Measurements from ENCODE around the gene NLRC5.
"Not testable (repeated sequence)": the region's sequence is repeated elsewhere in the genome, so short reads cannot be mapped to it uniquely, and the experiment has no call there.

Gene NLRC5

GRCh38 chr16:56999409-57000270, 10.3 kb downstream of the NLRC5 start:
- DNase-seq (ENCODE audit: low spot score) = peak; percentile 49

- peak; percentile 57 for DNase-seq (ENCODE audit: low spot score)
These were observed 11.1 kb downstream of the NLRC5 start for GRCh38 chr16:57000271-57001025.

DNA sequence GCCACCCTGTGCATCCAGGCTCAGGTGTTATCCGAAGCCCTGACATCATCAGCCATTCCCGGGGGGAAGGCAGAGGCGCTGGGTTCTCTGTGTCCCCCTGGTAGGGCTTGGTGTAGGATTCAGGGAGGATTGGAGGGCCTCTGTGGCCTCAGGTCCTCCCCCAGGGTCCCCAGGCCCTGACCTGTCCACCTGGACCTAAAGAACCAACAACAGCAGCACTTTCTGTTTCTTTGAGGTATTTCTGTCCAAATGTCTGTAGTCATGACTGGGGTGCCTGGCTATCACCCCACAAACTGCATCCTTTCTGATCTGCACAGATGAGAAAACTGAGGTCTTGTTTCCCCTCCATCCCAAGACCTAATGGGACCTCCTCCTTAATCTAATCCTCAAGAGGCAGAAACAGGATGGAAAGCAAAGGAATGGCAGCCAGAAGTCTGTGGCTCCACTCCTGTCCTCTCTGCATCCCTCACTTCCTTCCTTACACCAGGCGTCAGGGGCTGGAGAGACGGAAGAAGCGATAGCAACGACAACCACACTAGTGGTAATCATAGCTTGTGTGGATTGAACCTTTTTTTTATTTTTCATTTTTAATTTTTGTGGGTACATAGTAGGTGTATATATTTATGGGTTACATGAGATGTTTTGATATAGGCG, 11.8 kb downstream of the NLRC5 start:
- DNase-seq (ENCODE audit: low spot score) = no peak

- DNase-seq (ENCODE audit: low spot score) = no peak
These were observed 14.4 kb downstream of the NLRC5 start for GRCh38 chr16:57003439-57004386.

DNA sequence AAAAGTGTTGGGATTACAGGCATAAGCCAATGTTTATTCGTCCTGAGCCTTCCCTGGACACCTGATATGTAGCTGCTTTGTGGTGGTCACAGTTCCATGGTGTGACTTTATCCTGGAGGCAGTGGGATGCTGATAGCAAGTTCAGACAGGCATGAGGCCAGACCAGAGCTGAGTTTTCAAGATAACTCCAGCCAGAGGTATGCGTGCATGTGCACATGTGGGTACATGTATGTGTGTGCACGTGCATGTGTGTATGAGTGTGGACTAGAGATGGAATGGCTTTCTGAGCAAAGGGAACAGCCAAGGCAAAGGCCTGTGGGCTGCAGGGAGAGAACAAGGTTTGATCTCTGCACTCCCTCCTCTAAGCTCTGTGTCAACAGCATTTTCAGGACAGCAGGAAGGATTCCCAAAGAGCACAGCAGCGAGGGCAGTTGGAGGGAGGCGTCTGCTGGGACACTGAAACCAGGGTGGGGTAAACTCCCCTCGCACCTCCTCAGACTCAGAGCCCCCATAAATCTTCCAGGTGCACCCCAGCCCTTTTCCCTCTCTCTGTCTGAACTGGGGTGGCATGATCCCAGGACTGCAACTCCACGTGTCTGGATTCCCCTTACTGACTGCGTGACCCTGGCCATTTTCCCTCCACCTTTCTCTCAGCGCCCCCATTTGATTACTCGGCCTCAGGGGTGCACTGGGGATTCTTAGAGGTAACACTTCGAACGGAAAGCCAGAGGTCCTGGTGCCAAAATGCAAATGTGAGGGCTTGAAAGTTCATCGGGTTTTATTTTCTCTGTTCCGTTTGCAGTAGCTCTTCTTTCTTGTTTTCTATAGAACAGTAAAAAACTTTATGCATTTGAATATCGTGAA, 15.3 kb downstream of the NLRC5 start:
- no peak for DNase-seq (ENCODE audit: low spot score)

GRCh38 chr16:57005597-57005996, 16.2 kb downstream of the NLRC5 start:
- not testable (repeated sequence) for DNase-seq (ENCODE audit: low spot score)

DNA sequence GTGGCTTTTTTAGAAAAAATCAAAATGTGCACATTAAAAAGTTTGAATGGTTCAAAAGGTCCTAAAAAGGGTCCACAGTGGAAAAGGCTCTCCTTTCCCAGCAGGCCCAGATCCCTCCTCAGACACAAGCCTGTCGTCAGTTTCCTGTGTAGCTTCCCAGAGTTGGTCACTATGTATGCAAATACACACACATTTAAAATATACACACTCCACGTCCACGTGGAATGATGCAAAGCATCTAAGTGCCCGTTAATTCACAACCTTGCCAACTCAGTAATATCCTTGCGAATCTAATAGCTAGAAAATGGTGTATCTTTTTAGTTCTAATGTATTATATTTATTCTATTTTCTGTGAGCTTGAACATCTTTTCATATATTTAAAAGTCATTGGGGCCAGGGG, 17.7 kb downstream of the NLRC5 start:
- DNase-seq (ENCODE audit: low spot score) = no peak

DNA sequence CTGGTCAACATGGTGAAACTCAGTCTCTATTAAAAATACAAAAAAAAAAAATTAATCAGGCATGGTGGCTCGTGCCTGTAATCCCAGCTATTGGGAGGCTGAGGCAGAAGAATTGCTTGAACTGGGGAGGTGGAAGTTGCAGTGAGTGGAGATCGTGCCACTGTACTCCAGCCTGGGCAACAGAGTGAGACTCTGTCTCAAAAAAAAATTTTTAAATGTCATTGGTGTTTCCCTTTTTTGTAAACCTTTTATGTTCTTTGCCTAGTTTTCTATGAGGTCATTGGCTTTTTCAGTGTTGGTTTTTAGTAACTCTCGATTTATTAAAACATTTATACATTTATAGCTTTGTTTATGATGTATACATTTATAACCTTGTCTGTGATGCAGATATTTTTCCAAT, 18.2 kb downstream of the NLRC5 start:
- no peak for DNase-seq (ENCODE audit: low spot score)

DNA sequence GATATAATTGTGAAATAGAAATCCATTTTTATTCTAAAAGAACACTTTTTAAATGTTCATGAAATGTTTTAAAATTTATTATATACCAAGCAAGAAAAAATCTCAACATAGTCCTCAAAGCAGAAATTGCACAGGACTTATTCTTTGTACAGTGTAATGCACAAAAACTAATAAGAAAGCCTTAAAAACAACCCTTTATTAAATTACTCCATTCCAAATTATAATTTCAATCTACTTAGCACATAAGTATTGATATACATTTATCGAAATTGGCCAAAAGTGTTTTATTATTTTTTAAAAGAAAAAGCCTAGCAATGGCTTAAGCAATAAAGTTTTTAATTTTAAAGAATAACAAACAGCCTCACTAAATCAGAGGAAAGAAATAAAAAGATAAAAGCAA, 19.1 kb downstream of the NLRC5 start:
- DNase-seq (ENCODE audit: low spot score) = no peak

GRCh38 chr16:57009643-57010170, 20.4 kb downstream of the NLRC5 start:
- DNase-seq (ENCODE audit: low spot score) = peak; percentile 30

GRCh38 chr16:57012353-57012752, 23.0 kb downstream of the NLRC5 start:
- no peak for DNase-seq (ENCODE audit: low spot score)

DNA sequence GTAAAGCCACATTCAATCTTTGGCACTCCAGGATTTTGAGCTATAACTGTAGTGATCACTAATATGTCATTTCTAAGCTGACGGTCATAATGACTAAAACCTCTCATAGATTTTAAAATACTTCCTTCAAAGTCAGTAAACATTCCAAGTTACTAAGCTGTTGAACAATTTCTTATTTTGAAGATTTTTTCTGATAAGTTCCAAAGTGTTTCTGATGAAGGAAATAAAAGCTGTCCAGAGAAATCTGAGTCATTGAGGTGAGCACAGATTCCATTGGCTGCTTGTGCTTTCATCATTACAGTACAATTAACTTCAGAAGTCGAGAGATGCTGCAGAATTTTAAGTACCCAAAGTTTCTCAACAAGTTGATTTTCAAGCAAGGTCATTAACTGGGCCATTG, 23.9 kb downstream of the NLRC5 start:
- peak; percentile 52 for DNase-seq (ENCODE audit: low spot score)

DNA sequence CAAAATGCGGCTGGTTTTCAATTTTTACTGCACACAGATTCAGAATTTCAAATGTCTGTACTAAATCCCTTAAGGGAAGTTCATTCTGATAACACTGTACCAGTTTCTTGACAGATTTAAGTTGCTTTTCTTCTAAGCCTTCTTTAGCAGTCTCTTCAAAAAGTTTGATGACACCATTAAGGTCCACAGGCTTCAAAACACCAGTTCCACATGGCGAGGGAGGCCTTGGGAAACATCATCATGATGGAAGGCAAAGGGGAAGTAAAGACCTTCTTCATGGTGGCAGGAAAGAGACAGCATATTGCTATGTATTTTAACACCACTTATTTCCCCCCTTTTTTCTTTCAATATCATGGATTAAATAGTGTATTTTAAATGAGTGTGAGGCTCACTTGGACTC, 24.5 kb downstream of the NLRC5 start:
- no peak for DNase-seq (ENCODE audit: low spot score)

- peak; percentile 25 for DNase-seq (ENCODE audit: low spot score)
These were observed 26.9 kb downstream of the NLRC5 start for GRCh38 chr16:57016301-57016700.

GRCh38 chr16:57016831-57017230, 27.5 kb downstream of the NLRC5 start:
- no peak for DNase-seq (ENCODE audit: low spot score)

- no peak for DNase-seq (ENCODE audit: low spot score)
These were observed 27.9 kb downstream of the NLRC5 start for GRCh38 chr16:57017251-57017650.

DNA sequence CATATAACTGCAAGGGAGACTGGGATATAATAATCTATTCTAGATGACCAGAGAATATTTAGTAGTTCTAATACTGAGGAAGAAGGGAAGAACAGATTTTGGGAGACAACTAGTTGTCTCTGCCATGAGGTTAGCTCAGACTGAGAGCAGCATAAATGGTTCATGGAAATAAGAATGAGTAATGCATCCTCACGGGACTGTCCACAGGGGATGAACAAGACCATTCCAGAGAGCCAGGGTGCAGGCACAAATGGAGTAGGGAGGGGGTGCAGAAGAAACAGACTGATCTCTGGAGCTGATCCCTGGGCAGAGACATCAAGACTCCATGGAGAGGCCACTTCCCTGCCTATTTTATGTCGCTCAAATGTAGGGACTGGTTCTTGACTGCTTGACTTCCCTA, 30.4 kb downstream of the NLRC5 start:
- no peak for DNase-seq (ENCODE audit: low spot score)

- no peak for DNase-seq (ENCODE audit: low spot score)
These were observed 31.3 kb downstream of the NLRC5 start for GRCh38 chr16:57020651-57021050.

- DNase-seq (ENCODE audit: low spot score) = no peak
These were observed 32.4 kb downstream of the NLRC5 start for GRCh38 chr16:57021757-57022156.

- no peak for DNase-seq (ENCODE audit: low spot score)
These were observed 33.1 kb downstream of the NLRC5 start for GRCh38 chr16:57022445-57022844.
